SK-N-SH (cell line): ENCODE data around the gene COL9A3.

Source experiments
- CTCF ChIP-seq: fragments of 200-600 bp; sonication (generic); IDR thresholded peaks from 2 replicates; pipeline ENCODE4 v1.6.1; 2017; ENCODE audit warnings: antibody characterized with exemption, mild to moderate bottlenecking, moderate library complexity
- IRF3 ChIP-seq: fragments of 150-350 bp; IDR thresholded peaks from 2 replicates; pipeline ENCODE4 v1.6.1; 2016; ENCODE audit warnings: mild to moderate bottlenecking, low read depth, low read length
- NRF1 ChIP-seq: IDR thresholded peaks from 2 replicates; pipeline ENCODE4 v1.6.1; 2012; ENCODE audit warnings: low read depth, mild to moderate bottlenecking, low read length
- POLR2AphosphoS5 ChIP-seq: IDR thresholded peaks from 2 replicates; pipeline ENCODE4 v1.6.1; 2012; ENCODE audit warnings: low read depth, low read length
- RAD21 ChIP-seq: IDR thresholded peaks from 2 replicates; pipeline ENCODE4 v1.6.1; 2012; ENCODE audit warnings: mild to moderate bottlenecking, low read length
- RXRA ChIP-seq: IDR thresholded peaks from 2 replicates; pipeline ENCODE4 v1.4.0; 2012; ENCODE audit warnings: low read depth, mild to moderate bottlenecking, borderline replicate concordance
- SIN3A ChIP-seq: IDR thresholded peaks from 2 replicates; pipeline ENCODE4 v1.6.1; 2012; ENCODE audit warnings: low read depth, mild to moderate bottlenecking, low read length, moderate library complexity, borderline replicate concordance
- SMC3 ChIP-seq: IDR thresholded peaks from 2 replicates; pipeline ENCODE4 v1.6.1; 2012; ENCODE audit warnings: low read depth, low read length, improper control_type of control experiment
- TAF1 ChIP-seq: IDR thresholded peaks from 2 replicates; pipeline ENCODE4 v1.6.1; 2012; ENCODE audit warnings: low read depth, mild to moderate bottlenecking, low read length, moderate library complexity, borderline replicate concordance
- ZBTB33 ChIP-seq: IDR thresholded peaks from 2 replicates; pipeline ENCODE4 v1.4.0; 2012; ENCODE audit warnings: low read depth, borderline replicate concordance

GRCh38 chr20:62856931-62857619, 40.2 kb downstream of the COL9A3 start:
- no peak for TF ChIP-seq CTCF
- TF ChIP-seq POLR2AphosphoS5, result no peak
- no peak for TF ChIP-seq NRF1
- TF ChIP-seq SMC3, result no peak
- TF ChIP-seq RAD21, result no peak
- TF ChIP-seq SIN3A, result no peak
- no peak for TF ChIP-seq RXRA
- no peak for TF ChIP-seq IRF3
- TF ChIP-seq TAF1, result no peak
- no peak for TF ChIP-seq ZBTB33
